ENCODE results near the gene ENGASE. TPM values are rescaled to one million over a fixed set of nuclear protein-coding genes. Genes with fewer than 3 reads are reported as not detected.
"Not testable (repeated sequence)": the region's sequence is repeated elsewhere in the genome, so short reads cannot be mapped to it uniquely, and the experiment has no call there.

ENGASE gene
- total RNA-seq, 1 donor from 2014 or later: 11.2 TPM

GRCh38 chr17:79051306-79051705, 23.3 kb upstream of the ENGASE start:
- no peak for DNase-seq (ENCODE audit: low read depth, low spot score)

GRCh38 chr17:79052131-79052530, 22.5 kb upstream of the ENGASE start:
- DNase-seq (ENCODE audit: low read depth, low spot score): no peak

DNA sequence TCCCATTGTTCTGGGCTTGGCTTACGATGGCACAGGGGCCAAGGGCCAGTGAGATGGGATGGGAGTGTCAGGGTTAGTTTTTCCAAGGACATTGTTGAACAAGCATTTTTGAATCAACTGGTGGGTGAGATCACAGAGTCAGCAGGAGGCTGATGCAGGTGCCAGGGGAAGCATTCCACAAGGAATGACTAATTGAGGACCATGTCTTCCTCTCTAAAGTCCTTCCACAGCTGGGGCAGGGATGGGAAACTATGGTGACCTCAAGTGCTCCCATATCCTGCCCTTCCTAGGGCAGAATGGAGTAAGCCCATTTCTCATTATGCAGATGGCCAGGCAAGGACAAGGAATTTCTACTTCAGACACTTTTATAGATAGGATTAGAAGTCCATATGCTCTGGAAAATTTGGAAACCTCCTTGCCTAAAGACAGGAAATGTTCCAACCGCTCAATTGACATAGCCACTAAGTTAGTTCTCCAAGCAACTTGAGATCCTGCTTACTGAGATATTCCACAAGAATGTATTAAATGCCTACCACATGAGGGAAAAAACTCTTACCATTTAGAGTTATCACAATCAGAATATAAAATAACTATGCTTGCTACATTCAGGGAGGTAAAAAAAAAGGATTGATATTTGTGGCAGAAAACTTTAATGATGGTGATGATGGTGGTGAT, 21.2 kb upstream of the ENGASE start:
- peak; percentile 15 for DNase-seq (ENCODE audit: low read depth, low spot score)

DNA sequence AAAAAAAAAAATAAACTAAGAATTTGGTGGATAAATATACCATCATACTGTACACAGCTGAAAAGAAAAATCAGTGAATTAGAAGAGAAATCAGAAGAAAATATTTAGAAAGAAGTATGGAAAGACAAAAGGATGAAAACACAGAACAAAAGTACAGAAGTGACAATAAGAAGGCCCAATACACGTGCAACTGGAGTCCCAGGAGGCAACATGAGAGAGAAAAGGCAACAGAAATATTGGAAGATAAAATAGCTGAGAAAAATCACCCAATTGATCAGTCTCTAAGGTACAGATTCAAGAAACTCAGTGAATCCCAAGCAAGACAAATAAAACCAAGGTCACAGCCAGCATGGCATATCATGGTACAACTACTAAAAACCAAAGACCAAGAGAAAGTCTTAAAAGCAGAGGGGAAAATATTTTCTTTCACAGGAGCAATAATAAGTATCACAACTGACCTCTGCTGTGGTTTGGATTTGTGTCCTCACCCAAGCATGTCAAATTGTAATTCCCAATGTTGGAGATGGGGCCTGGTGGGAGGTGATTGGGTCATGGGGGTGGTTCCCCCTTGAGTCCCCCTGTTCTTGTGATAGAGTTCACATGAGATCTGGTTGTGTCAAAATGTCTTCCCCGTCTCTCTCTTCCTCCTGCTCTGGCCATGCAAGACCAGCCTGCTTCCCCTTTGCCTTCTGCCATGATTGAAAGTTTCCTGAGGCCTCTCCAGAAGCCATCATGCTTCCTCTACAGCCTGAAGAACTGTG, 20.2 kb upstream of the ENGASE start:
- DNase-seq (ENCODE audit: low read depth, low spot score): no peak

DNA sequence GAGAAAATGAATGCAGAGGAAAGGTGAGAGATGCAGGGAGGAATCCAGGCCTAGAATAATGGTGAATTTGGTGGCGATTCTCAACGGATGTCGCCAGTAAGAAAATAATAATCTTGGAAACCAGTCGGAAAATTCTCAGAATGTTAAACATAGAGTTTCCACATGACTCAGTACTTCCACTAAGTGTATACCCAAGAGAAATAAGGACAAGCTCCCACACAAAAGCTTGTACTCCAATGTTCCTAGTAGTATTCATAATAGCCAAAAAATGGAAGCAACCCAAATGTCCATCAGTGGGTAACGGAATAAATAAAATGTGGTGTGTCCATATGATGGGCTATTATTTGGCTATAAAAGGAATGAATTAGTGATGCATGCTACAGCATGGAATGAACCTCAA, 19.4 kb upstream of the ENGASE start:
- no peak for DNase-seq (ENCODE audit: low read depth, low spot score)

DNA sequence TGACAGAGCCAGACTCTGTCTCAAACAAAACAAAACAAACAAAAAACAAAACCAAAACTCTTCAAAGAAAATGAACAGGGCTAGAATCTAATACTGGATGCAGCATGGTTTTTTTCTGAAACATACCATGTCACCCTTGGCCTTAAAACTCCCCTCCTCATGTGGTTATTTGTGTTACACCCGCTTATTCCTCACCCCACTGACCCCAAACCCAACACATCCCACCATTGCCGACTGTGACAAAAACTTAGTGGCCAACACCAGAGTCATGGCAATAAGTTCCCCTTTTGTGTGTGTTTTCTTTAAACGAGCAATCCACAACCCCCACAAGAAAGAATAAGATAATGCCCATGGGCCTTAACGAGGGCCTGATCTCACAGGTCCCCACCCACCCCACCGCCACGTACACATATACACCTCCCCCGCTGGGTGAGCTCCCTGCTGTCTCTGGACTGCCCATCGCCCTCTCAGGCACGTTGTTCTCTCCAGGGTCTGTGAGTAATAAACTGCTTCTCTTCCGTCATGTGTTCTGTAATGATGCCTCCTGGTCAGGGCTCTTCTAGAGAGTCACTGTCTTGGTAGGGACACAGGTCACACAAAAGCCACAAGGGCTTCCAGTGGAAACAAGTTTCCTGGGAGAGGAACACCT, 16.8 kb upstream of the ENGASE start:
- DNase-seq (ENCODE audit: low read depth, low spot score): no peak

GRCh38 chr17:79062691-79063090, 11.9 kb upstream of the ENGASE start:
- no peak for DNase-seq (ENCODE audit: low read depth, low spot score)

DNA sequence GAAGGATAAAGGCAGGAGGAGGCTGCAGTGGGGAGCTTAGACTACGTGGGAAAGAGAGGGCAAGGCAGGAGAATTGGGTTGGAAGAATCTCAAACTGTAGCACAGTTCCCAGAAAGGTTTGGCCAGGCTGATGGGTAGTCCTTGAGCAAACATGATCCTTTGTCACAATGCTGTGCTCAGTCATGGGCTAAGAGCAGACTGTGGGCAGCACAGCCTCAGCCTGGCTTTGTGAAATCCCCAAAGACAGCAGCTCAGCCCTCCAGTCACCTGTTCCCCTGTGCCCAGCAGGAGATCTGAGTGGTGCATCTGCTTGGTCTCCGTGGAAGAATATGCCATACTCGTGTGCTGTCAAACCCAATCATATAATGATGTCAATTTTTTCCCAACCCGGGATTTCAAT, 10.6 kb upstream of the ENGASE start:
- DNase-seq (ENCODE audit: low read depth, low spot score): no peak

GRCh38 chr17:79065105-79065670, 9.4 kb upstream of the ENGASE start:
- no peak for DNase-seq (ENCODE audit: low read depth, low spot score)

DNA sequence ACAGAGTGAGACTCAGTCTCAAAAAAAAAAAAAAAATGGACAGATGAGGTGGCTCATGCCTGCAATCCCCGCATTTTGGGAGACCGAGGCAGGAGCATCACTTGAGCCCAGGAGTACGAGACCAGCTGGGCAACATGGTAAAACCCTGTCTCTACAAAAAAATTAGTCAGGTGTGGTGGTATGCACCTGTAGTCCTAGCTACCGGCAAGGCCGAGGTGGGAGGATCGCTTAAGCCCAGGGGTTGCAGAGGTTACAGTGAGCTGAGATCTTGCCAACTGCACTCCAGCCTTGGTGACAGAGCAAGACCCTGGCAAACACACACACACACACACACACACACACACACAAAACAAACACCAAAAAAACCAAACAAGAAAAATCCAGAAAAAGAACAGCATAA, 7.7 kb upstream of the ENGASE start:
- DNase-seq (ENCODE audit: low read depth, low spot score): no peak

DNA sequence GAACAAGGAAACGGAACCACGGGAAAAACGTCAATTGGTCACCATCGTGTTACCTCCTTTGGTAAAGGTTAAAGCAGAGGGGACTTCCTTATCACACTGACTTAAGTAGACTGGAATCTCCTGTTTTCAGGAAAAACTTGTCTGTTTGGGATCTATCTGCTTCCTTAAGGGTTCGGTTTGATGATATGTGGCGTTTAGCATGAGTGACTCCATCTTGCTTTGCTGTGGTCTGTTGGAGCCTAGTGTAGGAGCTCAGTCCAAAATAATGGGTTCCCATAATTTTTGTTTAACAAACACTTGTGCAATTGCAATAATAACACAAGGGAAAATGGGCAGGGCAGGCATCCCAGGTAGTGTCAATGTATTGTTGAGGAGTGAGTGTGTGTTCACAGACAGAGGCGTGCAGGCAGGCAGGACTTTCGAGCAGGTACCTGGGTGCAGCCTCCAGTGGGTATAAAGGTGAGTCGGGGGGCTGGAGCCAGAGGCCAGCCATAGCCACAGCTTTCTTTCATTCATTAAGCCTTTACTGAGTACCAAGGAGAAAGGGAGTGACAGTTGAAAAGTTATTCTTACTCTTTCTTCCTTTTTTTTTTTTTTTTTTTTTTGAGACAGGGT, 4.3 kb upstream of the ENGASE start:
- no peak for DNase-seq (ENCODE audit: low read depth, low spot score)

- no peak for DNase-seq (ENCODE audit: low read depth, low spot score)
These were observed 3.4 kb upstream of the ENGASE start for GRCh38 chr17:79071161-79071740.

GRCh38 chr17:79072544-79072943, 2.1 kb upstream of the ENGASE start:
- no peak for DNase-seq (ENCODE audit: low read depth, low spot score)

- no peak for DNase-seq (ENCODE audit: low read depth, low spot score)
These were observed 1.5 kb upstream of the ENGASE start for GRCh38 chr17:79073016-79073705.

GRCh38 chr17:79073706-79074088, 927 bp upstream of the ENGASE start:
- no peak for DNase-seq (ENCODE audit: low read depth, low spot score)

DNA sequence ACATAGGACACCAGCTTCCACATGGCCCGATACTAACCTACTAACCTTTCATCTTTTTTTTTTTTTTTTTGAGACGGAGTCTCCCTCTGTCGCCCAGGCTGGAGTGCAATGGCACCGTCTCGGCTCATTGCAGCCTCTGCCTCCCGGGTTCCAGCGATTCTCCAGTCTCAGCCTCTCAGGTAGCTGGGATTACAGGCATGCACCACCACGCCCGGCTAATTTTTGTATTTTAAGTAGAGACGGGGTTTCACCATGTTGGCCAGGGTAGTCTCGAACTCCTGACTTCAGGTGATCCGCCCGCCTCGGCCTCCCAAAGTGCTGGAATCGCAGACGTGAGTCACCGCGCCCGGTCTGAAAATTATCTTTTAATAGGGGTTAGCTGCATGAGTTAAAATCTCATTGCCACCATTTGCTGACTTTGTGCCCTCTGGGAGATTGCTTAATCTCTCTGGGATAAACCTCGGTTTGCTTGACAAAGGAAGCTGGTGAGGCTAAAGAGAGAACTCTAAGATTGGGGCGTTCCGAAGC, 439 bp upstream of the ENGASE start:
- not testable (repeated sequence) for DNase-seq (ENCODE audit: low read depth, low spot score)

GRCh38 chr17:79075446-79075750, 774 bp downstream of the ENGASE start:
- DNase-seq (ENCODE audit: low read depth, low spot score): no peak

- DNase-seq (ENCODE audit: low read depth, low spot score): no peak
These were observed 1.3 kb downstream of the ENGASE start for GRCh38 chr17:79075861-79076406.

GRCh38 chr17:79077587-79077986, 3.0 kb downstream of the ENGASE start:
- no peak for DNase-seq (ENCODE audit: low read depth, low spot score)

- no peak for DNase-seq (ENCODE audit: low read depth, low spot score)
These were observed 4.0 kb downstream of the ENGASE start for GRCh38 chr17:79078476-79079190.
